Nephron (organoid): Measurements from ENCODE around the gene TLE3.

ENCODE experiments used
- H3K27ac Mint-ChIP-seq, 3 experiments: 2 replicates each; pipeline ENCODE4 v1.8.0; 2020; ENCODE audit warnings: mixed read lengths in 3 of 3, mild to moderate bottlenecking in 2 of 3, moderate library complexity in 1 of 3
- H3K27me3 Mint-ChIP-seq: 2 replicates; pipeline ENCODE4 v1.8.0; 2021; ENCODE audit warnings: low read depth, mild to moderate bottlenecking, moderate library complexity, mixed read lengths
- H3K36me3 Mint-ChIP-seq: 2 replicates; pipeline ENCODE4 v1.8.0; 2020; ENCODE audit warnings: low read depth, mixed read lengths
- H3K4me1 Mint-ChIP-seq: 2 replicates; pipeline ENCODE4 v1.8.0; 2020; ENCODE audit warnings: mixed read lengths
- H3K4me3 Mint-ChIP-seq, 3 experiments: 2 replicates each; pipeline ENCODE4 v1.8.0; 2020; ENCODE audit warnings: mild to moderate bottlenecking in 3 of 3, mixed read lengths in 3 of 3, moderate library complexity in 2 of 3
- H3K9me3 Mint-ChIP-seq: 2 replicates; pipeline ENCODE4 v1.8.0; 2020; ENCODE audit warnings: mixed read lengths
- CTCF ChIP-seq, 3 experiments: fragments of 200-600 bp; sonication (generic); IDR thresholded peaks; one replicate each; pipeline ENCODE4 v1.5.0; 2021; ENCODE audit warnings: antibody characterized with exemption in 3 of 3; ENCODE audit not compliant: unreplicated experiment in 3 of 3

Gene TLE3

GRCh38 chr15:70053716-70054229, 43.9 kb downstream of the TLE3 start:
- no peak for TF ChIP-seq CTCF (IDR thresholded peaks at IDR 0.05; ENCODE audit: unreplicated experiment in 3 of 3)
- no peak overlapping the region for H3K4me3 Mint-ChIP-seq
- H3K27ac Mint-ChIP-seq = no peak overlapping the region
- H3K4me1 Mint-ChIP-seq = peaks cover 38% of the 10 kb centered on the region
- peaks cover 91% of the 10 kb centered on the region for H3K36me3 Mint-ChIP-seq
- H3K9me3 Mint-ChIP-seq = no peaks in the 10 kb centered on the region
- H3K27me3 Mint-ChIP-seq = peaks cover 11% of the 10 kb centered on the region

- peaks cover 39% of the 10 kb centered on the region for H3K4me1 Mint-ChIP-seq
- H3K27me3 Mint-ChIP-seq = peaks cover 11% of the 10 kb centered on the region
- no peak overlapping the region for H3K4me3 Mint-ChIP-seq
- H3K36me3 Mint-ChIP-seq = peaks cover 85% of the 10 kb centered on the region
- no peak overlapping the region for H3K27ac Mint-ChIP-seq
- no peak for TF ChIP-seq CTCF (IDR thresholded peaks at IDR 0.05; ENCODE audit: unreplicated experiment in 3 of 3)
- H3K9me3 Mint-ChIP-seq = no peaks in the 10 kb centered on the region
These were observed 44.6 kb downstream of the TLE3 start for GRCh38 chr15:70053001-70053715.

- H3K4me3 Mint-ChIP-seq = no peak overlapping the region
- peaks cover 39% of the 10 kb centered on the region for H3K4me1 Mint-ChIP-seq
- no peak for TF ChIP-seq CTCF (IDR thresholded peaks at IDR 0.05; ENCODE audit: unreplicated experiment in 3 of 3)
- H3K27ac Mint-ChIP-seq = no peak overlapping the region
- H3K36me3 Mint-ChIP-seq = peaks cover 83% of the 10 kb centered on the region
- no peaks in the 10 kb centered on the region for H3K9me3 Mint-ChIP-seq
- H3K27me3 Mint-ChIP-seq = peaks cover 11% of the 10 kb centered on the region
These were observed 45.6 kb downstream of the TLE3 start for GRCh38 chr15:70051948-70052633.

GRCh38 chr15:70050970-70051369, 46.7 kb downstream of the TLE3 start:
- H3K4me1 Mint-ChIP-seq = peaks cover 42% of the 10 kb centered on the region
- H3K4me3 Mint-ChIP-seq = no peak overlapping the region
- H3K27ac Mint-ChIP-seq = no peak overlapping the region
- TF ChIP-seq CTCF (IDR thresholded peaks at IDR 0.05; ENCODE audit: unreplicated experiment in 3 of 3) = no peak
- peaks cover 87% of the 10 kb centered on the region for H3K36me3 Mint-ChIP-seq
- peaks cover 11% of the 10 kb centered on the region for H3K27me3 Mint-ChIP-seq
- no peaks in the 10 kb centered on the region for H3K9me3 Mint-ChIP-seq

- Mint-ChIP-seq H3K4me3 (no peak overlapping the region), H3K27me3 (peaks cover 7% of the 10 kb centered on the region), H3K9me3 (no peaks in the 10 kb centered on the region), H3K36me3 (peaks cover 83% of the 10 kb centered on the region), H3K4me1 (peaks cover 43% of the 10 kb centered on the region), H3K27ac (no peak overlapping the region)
- TF ChIP-seq CTCF (IDR thresholded peaks at IDR 0.05; ENCODE audit: unreplicated experiment in 3 of 3) = no peak
These were observed 47.3 kb downstream of the TLE3 start for GRCh38 chr15:70050441-70050840.
